GM18907 (cell line): ENCODE data around the gene MAGEA11.
"Not testable (repeated sequence)": the region's sequence is repeated elsewhere in the genome, so short reads cannot be mapped to it uniquely, and the experiment has no call there.

Experiments used
- ATAC-seq: cut with Tn5 transposase; IDR thresholded peaks from one replicate; pipeline ENCODE4 v1.9.1; 2021; ENCODE audit warnings: mild to moderate bottlenecking, moderate library complexity; ENCODE audit not compliant: unreplicated experiment

MAGEA11 gene

DNA sequence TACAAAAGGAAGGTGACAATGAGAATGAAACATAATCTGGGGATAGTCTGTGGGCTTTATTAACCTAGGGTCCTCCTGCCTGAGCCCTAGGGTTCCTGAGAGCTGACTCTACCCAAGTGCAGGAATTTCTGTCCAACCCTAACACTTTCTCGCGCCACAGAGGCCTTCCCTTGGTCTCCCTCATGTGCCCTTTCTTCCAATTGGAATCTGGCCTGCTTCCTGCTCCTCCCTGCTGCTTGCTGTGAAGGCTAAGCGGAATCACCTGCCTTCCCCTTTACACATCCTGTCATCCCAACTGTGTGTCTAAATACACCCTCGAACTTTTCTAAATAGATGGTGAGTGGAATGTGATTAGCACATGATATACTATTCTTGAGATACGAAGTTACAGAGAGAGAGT lies 5.9 kb downstream of the MAGEA11 start:
- no peak for ATAC-seq

DNA sequence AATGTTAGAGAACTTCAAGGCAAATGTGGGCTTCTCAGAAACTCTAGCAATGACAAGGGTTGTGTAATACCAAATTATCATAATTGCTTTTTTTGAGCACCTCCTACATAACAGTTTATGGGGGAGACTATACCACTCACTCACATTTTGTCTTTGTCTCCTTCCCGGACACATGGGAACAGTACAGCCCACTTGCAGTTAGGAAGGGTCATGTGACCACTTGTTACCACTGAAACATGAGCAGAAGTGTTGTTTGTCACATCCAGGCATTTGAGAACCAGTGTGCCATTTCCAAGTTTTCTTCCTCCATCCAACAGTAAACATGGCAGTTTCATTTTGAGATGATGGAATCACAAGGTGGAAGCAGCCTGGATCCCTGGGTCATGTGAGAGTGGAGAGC lies 6.9 kb downstream of the MAGEA11 start:
- no peak for ATAC-seq

DNA sequence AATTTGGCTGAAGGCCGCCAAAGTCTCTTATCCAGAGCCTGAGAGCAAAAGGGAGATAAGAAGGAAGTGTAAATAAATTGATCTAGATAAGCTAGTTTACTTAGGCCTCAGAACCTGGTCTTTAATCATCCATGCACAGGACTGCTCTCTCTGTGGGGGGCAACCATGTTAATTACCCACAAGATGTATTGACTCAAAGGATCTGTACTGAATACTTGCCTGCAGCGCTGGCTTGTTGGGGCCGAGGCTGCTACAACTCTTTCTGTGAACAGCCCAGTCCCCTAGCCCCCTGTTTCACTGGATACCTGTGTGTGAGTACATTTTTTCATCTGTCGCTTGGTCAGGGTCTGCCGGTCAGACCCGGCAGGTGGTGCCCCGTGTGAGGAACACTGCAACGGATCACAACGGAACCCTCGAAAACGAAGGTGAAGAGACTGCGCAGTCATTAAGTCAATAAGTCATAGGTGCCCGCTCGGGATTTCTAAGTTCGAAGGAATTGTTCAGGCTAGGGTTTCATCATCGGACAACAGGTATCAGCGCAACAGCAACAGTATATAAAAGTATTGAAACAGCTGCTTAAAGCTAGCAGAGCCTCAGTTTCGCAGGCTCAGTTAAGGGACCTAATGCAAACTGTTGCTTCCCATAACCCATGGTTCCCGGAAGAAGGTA lies 8.3 kb downstream of the MAGEA11 start:
- no peak for ATAC-seq

DNA sequence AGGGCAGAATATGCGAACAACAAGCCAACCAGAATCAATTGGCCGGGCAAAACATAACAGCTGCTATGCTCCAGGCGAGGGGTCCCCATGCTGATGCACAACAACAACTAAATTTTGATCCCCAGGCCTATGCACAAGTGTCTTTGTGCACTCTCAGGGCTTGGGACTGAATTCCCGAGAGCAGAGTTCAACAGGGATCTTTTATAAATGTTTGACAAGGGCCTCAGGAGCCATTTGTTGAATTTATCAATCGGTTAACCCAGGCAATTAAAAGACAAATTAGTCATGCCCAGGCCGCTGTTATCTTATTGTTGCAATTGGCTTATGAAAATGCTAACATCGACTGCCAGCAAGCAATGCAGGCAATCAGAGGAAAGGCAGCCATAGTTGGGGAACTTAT lies 9.4 kb downstream of the MAGEA11 start:
- not testable (repeated sequence) for ATAC-seq

DNA sequence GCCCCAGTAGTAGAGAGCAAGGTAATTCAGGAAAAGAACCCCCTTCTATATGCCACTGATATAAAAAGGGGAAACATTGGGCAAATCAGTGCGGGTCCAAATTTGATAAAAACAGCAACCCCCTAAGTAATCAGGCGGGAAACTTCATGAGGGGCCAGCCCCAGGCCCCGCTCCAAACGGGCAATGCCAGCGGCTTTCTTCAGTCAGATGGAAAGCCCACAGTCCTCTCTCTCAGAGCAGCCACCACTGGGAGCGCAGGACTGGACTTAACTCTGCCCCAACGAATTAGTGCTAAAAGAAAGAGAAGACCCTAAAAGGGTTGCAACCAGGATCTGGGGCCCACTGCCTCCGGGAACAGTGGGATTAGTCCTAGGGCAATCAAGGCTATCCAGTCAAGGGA lies 9.9 kb downstream of the MAGEA11 start:
- no peak for ATAC-seq

DNA sequence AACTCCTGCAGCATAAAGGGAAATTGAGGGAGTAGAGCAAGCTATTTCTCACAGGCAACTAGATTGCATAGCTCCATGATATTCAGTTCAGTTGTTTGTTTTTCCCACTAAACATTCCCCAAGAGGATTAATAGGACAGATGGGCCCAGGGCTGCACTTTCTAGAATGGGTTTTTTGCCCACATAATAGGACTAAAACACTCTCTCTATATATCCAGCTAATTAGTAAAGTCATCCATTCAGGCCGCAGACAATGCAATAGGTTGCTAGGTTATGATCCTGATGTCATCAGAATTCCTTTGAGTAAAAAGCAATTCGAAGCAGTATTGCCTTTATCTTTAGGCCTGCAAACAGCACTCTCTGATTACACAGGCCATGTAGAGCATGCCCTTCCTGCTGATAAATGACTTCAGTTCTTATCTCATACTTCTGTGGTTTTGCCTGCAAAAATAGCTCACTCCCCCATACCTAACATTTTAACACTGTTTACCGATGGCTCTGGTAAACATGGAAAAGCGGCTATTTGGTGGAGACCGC lies 11.8 kb downstream of the MAGEA11 start:
- not testable (repeated sequence) for ATAC-seq

DNA sequence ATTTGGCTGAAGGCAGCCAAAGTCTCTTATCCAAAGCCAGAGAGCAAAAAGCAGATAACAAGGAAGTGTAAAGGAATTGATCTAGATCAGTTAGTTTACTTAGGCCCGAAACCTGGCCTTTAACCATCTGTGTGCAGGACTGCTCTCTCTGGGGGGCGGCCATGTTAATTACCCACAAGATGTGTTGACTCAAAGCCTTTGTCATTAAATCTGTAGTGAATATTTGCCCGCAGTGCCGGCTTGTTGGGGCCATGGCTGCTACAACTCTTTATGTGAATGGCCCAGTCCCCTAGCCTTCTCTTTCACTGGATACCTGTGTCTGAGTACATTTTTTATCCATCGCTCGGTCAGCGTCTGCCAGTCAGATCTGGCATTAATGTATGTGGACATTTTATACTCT lies 15.4 kb downstream of the MAGEA11 start:
- not testable (repeated sequence) for ATAC-seq

DNA sequence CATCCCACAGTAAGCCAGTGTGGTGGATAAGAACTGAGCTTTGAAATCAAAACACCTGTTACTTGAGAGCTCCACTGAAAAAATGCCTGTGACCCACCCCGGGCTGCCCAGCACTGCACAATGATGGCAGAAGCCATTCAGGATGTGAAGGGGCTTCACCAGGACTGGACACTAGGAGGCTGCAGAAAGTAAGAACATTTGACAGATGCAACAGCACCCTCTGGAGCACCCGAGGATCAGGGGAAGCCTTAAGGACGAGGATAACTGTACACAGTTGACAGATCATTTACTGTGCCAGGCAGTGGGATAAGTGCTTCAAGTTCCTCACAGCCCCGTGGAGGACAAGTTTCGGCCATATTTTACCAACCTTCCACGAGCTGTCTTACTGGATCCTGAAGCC lies 30.4 kb downstream of the MAGEA11 start:
- ATAC-seq: not testable (repeated sequence)

DNA sequence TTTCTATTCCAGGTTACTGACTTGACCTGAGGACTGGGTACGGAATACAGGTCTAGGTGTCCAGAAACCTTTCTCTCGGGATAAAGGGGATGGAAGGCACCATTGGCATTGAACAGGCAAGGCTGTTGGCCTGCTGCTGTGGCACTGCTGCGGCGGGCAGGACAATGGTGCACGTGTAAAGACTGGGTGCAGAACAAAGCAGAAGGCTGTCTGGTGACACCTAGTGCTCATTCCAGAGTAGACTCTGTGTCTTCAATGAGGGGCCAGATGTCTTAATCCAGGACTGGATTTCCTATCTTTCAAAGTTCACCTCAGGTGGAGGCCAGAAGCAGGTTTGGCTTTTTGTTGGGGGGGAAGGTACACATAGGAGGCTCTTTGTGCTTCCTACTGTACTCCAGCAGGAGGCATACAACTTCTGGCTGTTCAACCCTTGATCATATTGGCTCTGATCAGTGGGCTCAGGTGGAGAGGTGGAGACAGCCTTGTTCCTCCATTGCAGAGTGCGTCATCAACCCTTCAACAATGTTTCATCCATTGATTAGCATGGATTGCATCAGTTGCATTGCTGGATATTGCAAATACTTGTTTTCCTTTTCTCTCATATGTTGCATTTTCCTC lies 34.6 kb downstream of the MAGEA11 start:
- ATAC-seq: peak; percentile 65

DNA sequence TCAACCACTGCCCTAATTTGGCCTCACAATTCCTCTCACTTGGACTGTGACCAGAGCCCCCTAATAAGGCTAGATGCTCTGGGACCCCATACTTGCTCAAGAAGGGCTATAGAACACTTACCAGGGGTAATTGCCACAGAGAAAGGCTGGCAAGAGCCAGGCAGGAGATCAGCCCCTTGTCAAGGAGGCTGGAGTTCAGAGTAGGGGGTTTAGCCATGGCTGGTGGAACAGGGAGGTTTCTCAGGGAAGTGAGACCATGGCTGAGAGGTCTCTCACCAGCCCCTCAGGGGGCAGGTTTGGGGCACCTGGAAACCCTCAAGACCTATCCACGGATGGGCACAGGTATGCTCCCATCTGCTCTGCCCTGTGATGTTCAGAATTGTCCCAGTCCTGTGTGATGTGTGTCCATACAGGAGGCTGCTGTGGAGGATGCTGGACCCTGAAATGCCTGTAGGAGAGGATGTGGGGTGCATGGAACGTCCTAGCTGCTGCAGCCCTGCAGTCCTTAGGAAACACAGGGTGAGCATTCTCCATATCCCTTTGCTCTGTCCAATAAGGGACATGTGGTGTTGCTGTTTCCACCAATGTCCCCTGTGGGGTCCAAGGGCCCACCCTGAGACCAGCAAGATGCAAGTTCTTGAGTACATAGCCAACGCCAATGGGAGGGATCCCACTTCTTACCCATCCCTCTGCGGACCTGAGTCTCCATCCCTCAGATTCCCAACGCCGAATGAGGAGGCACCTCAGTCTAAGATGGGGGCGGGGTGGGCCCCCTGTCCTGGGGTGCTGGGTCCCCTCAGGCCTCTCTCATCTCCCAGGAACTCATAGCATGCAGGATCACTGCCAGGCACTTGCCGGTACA lies 45.6 kb downstream of the MAGEA11 start:
- ATAC-seq: no peak

DNA sequence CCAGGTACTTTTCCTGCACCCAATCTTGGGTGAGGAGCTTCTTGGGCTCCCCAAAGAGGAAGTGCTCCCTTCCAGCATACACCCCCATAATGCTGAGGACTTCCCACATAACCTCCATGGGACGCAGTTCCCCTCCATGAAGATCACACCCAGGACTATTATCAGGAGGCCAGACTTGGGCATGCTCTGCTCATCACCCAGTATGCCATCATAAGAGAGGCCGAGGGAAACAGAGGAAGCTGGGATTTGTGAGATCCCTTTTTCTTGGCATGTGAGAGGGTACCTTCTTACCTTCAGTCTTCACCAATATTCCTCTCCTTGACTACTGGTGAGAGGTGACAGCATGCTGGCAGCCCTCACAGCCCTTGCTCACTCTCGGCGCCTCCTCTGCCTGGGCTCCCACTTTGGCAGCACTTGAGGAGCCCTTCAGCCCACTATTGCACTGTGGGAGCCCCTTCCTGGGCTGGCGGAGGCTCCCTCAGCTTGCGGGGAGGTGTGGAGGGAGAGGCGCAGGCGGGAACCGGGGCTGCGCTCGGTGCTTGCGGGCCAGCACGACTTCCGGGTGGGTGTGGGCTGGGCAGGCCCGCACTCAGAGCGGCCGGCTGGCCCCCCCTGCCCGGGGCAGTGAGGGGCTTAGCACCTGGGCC lies 46.3 kb downstream of the MAGEA11 start:
- no peak for ATAC-seq

DNA sequence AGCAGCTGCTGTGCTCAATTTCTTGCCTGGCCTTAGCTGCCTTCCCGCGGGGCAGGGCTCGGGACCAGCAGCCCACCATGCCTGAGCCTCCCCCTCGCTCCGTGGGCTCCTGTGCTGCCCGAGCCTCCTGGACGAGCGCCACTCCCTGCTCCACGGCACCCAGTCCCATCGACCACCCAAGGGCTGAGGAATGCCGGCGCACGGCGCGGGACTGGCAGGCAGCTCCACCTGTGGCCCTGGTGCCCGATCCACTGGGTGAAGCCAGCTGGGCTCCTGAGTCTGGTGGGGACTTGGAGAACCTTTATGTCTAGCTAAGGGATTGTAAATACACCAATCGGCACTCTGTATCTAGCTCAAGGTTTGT lies 46.8 kb downstream of the MAGEA11 start:
- not testable (repeated sequence) for ATAC-seq

DNA sequence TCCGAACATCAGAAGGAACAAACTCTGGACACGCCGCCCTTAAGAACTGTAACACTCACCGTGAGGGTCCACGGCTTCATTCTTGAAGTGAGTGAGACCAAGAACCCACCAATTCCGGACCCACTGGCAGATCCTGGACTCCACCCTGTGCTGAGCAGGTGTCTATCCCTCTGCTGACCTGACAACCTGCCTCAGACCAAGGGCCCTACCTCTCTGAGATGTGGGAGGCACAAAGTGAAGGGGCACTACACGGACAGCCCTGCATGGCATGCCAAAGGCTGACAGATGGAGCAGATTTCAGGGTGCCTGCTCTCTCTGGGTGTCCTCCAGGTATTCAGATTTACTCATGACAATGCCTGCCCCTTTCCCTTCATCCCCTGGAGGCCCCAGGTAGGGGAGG lies 48.0 kb downstream of the MAGEA11 start:
- ATAC-seq: no peak

DNA sequence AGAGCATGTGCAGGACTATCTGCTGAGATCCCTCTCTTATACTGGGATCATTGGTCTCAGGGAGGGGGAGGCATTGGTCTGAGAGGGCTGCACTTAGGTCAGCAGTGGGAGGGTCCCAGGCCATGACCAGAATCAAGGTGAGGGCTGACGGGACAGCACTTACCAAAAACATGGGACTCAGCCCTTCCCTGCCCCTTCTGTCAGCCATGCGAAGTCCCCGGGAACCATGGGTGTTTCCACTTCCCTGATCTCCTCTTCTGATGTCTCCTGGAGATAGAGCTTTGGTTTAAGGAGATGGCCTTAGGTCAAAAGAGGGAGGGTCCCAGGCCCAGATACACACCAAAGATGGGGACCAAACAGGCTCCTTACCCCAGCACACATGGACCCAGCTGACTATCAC lies 49.1 kb downstream of the MAGEA11 start:
- ATAC-seq: no peak

DNA sequence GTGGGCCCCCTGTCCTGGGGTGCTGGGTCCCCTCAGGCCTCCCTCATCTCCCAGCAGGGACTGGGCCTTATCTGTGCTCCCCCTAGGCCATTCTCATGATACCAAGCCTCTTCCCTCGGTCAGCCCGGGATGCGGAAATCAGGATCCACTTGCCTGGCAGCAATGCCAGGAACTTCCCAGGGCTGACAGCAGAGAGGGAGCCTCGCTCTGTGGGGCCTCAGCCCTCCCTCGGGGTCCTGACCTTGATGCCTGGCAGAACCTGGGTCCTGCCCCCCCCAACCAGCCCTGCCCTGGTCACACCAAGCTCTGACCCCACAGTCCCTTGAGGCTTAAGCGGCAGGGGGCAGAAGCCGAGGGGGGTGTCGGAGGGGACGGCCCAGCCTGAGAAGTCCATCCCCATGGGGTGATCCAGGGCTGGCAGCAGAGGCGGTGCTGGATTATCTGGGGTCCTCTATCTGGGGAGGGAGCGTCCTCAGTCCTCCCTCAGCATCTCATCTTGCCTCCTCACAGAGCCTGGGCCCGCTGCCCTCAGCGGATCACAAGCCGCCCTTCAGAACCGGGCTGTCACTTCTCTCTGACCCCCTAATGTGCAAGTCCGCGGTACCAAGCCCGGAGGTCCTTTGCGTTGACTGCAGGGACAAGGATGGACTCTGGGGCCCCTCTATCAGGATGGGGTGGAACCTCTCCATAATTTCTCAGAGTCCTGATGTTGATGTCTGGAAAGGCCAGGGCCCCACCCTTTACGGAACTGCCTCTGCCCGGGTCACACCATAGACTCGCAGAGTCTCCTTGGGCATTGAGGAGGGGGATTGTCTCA lies 50.2 kb downstream of the MAGEA11 start:
- ATAC-seq: not testable (repeated sequence)

DNA sequence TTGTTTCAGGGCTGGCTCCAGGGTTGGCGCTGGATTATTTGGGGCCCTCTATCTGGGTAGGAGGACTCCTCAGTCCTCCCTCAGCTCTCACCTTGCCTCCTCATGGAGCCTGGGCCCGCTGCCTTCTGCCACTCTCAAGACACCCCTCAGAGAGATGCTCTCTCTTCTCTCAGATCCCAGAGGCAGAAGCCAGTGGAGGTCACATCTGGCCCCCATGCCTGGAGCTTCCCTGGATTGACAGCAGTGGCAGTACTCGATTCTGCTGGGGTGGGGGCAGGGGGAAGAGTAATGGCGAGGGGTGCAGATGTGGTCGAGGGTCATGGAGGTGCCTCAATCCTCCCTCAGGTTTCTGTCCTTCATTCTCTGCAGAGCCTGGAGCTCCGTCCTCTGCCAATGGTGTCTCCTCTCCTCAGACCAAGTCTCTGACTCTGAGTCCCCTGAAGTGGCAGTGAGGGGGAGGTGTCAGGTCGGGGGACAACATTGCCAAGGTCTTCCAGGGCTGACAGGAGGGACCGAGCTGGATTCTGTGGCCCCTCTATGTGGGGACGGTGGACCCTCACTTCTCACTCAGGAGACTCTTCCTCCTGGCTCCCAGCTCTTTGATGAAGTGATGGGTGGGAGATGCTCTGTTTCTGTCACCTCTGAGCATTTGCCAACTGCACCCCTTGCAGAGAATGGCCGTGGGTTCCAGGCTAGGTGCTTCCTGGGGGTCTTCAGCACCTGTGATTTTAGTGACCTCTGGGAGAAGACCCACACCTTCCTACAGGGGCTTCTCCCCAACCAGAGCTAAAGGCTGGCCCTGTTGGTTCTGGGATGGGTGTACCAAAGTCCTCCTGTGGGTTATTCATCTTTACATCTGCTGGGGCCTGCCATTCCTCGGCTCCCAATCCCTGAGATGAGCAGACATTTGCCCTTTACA lies 51.1 kb downstream of the MAGEA11 start:
- no peak for ATAC-seq
